GM12878 (cell line): Measurements from ENCODE around the gene PLAC9. TPM values are rescaled to one million over a fixed set of nuclear protein-coding genes. Genes with fewer than 3 reads are reported as not detected.

Source experiments
- ATAC-seq: fragments of 200-7000 bp; cut with Tn5 transposase; 3 replicates; pipeline ENCODE4 v1.9.1; 2020; ENCODE audit warnings: mild to moderate bottlenecking, moderate library complexity
- BruUV-seq: library from RNA; stranded (reverse); fragments of 400-500 nt; replicated peaks from 2 replicates; lab custom pipeline; 2021; lab: Mats Ljungman, UMichigan
- CTCF ChIA-PET: fragments of 300-600 bp; sonication (Branson Sonifier 250); formaldehyde crosslinking; extraction: SDS; loops from one replicate; lab custom pipeline; 2021; ENCODE audit warnings: inconsistent platforms; lab: Yijun Ruan, JAX
- POLR2A ChIA-PET: fragments of 350-600 bp; formaldehyde crosslinking; extraction: SDS; loops from one replicate; lab custom pipeline; 2021; ENCODE audit warnings: inconsistent platforms; lab: Charles Lee
- RAD21 ChIA-PET: fragments of 300-600 bp; sonication (Branson Sonifier 250); formaldehyde crosslinking; loops from one replicate; lab custom pipeline; 2023; ENCODE audit warnings: antibody characterized with exemption; ENCODE audit not compliant: unreplicated experiment; lab: Charles Lee
- SMC1A ChIA-PET: fragments of 300-600 bp; sonication (Branson Sonifier 250); formaldehyde crosslinking; loops from one replicate; lab custom pipeline; 2023; ENCODE audit not compliant: unreplicated experiment, uncharacterized antibody; lab: Charles Lee
- DNase-seq: peaks from one replicate; pipeline ENCODE4 v3.0.0-alpha.2; 2011; ENCODE audit warnings: low read depth, low spot score
- FAIRE-seq: peaks from 3 replicates; lab custom pipeline; 2011; peaks lifted over from hg19 to GRCh38; lab: Jason Lieb, UNC
- H2AFZ ChIP-seq: 2 replicates; pipeline ENCODE4 v1.6.0; 2011; ENCODE audit warnings: low read depth, low read length, control low read depth; ENCODE audit not compliant: control insufficient read depth
- H3K27ac ChIP-seq: 2 replicates; pipeline ENCODE4 v1.5.1; 2011; ENCODE audit warnings: control low read depth; ENCODE audit not compliant: control insufficient read depth, insufficient read depth
- H3K27me3 ChIP-seq, 2 experiments: replicated peaks in 1 of 2; 2 replicates each; pipeline versions ENCODE4 v1.6.0 to v1.6.1; 2011; ENCODE audit warnings: low read length in 1 of 2; ENCODE audit not compliant: control insufficient read depth in 2 of 2, insufficient read depth in 2 of 2
- H3K36me3 ChIP-seq, 2 experiments: 2 replicates each; pipeline ENCODE4 v1.5.1; 2011; ENCODE audit warnings: low read length in 1 of 2; ENCODE audit not compliant: control insufficient read depth in 2 of 2, insufficient read depth in 2 of 2
- H3K4me1 ChIP-seq: 2 replicates; pipeline ENCODE4 v1.6.1; 2011; ENCODE audit warnings: mild to moderate bottlenecking, low read length, moderate library complexity, mixed read lengths; ENCODE audit not compliant: control insufficient read depth, insufficient read depth
- H3K4me2 ChIP-seq: 2 replicates; pipeline ENCODE4 v1.6.0; 2011; ENCODE audit warnings: control low read depth; ENCODE audit not compliant: control insufficient read depth, insufficient read depth
- H3K4me3 ChIP-seq: fragments of 200-600 bp; sonication (generic); 2 replicates; pipeline ENCODE4 v1.5.1; 2016
- H3K79me2 ChIP-seq: 2 replicates; pipeline ENCODE4 v1.6.0; 2011; ENCODE audit warnings: low read length; ENCODE audit not compliant: control insufficient read depth, insufficient read depth
- H3K9ac ChIP-seq: 2 replicates; pipeline ENCODE4 v1.8.0; 2011; ENCODE audit warnings: low read length, control low read depth, mixed read lengths; ENCODE audit not compliant: control insufficient read depth, insufficient read depth
- H3K9me3 ChIP-seq: replicated peaks from 3 replicates; pipeline ENCODE4 v1.5.1; 2011; ENCODE audit warnings: mild to moderate bottlenecking, low read length; ENCODE audit not compliant: control insufficient read depth, insufficient read depth
- H4K20me1 ChIP-seq: 2 replicates; pipeline ENCODE4 v1.6.0; 2011; ENCODE audit not compliant: control insufficient read depth, insufficient read depth
- ASH2L ChIP-seq: fragments of 300-600, 200-600 bp; sonication (generic); IDR thresholded peaks from 2 replicates; pipeline ENCODE4 v1.6.1; 2017; ENCODE audit warnings: low read depth, mild to moderate bottlenecking, borderline replicate concordance
- CUX1 ChIP-seq: IDR thresholded peaks from 2 replicates; pipeline ENCODE4 v1.6.1; 2012; ENCODE audit warnings: improper control_type of control experiment, low read depth, low read length; ENCODE audit not compliant: insufficient replicate concordance
- DPF2 ChIP-seq: fragments of 450-650 bp; IDR thresholded peaks from 2 replicates; pipeline ENCODE4 v1.6.1; 2017; ENCODE audit warnings: mild to moderate bottlenecking
- EED ChIP-seq: sonication (generic); IDR thresholded peaks from 2 replicates; pipeline ENCODE4 v1.6.1; 2016; ENCODE audit warnings: antibody characterized with exemption, low read depth
- EGR1 ChIP-seq, 2 experiments: IDR thresholded peaks; 1 replicate in 1 of 2; 2 replicates in 1 of 2; pipeline ENCODE4 v1.6.1; 2011 to 2012; ENCODE audit warnings: low read depth in 2 of 2, low read length in 2 of 2, borderline replicate concordance in 1 of 2, mild to moderate bottlenecking in 1 of 2, moderate library complexity in 1 of 2
- KDM1A ChIP-seq: fragments of 200-600 bp; sonication (generic); IDR thresholded peaks from 2 replicates; pipeline ENCODE4 v1.6.1; 2016; ENCODE audit warnings: borderline replicate concordance
- NFYB ChIP-seq: IDR thresholded peaks from 2 replicates; pipeline ENCODE4 v1.6.1; 2011; ENCODE audit warnings: low read depth, mild to moderate bottlenecking, low read length, improper control_type of control experiment, moderate library complexity; ENCODE audit not compliant: insufficient read depth
- PAX8 ChIP-seq: fragments of 450-650 bp; IDR thresholded peaks from 2 replicates; pipeline ENCODE4 v1.6.1; 2017; ENCODE audit warnings: mild to moderate bottlenecking, moderate library complexity
- POLR2AphosphoS5 ChIP-seq: IDR thresholded peaks from 2 replicates; pipeline ENCODE4 v1.6.1; 2011; ENCODE audit warnings: mild to moderate bottlenecking, low read length, inconsistent platforms
- RUNX3 ChIP-seq: IDR thresholded peaks from 2 replicates; pipeline ENCODE4 v1.6.1; 2012; ENCODE audit warnings: low read length, inconsistent platforms
- SMAD1 ChIP-seq: fragments of 450-650 bp; IDR thresholded peaks from 2 replicates; pipeline ENCODE4 v1.6.1; 2018; ENCODE audit warnings: mild to moderate bottlenecking, low read depth; ENCODE audit not compliant: partially characterized antibody
- STAT1 ChIP-seq: fragments of 450-650 bp; conservative IDR thresholded peaks from 2 replicates; pipeline ENCODE4 v1.6.1; 2014; ENCODE audit warnings: antibody characterized with exemption, mild to moderate bottlenecking
- USF1 ChIP-seq: IDR thresholded peaks from 2 replicates; pipeline ENCODE4 v1.6.1; 2011; ENCODE audit warnings: borderline replicate concordance, low read depth, mild to moderate bottlenecking, moderate library complexity, mixed read lengths, low read length; ENCODE audit not compliant: insufficient read depth; ENCODE audit errors: extremely low read length
- ZNF384 ChIP-seq: IDR thresholded peaks from 2 replicates; pipeline ENCODE4 v1.6.1; 2012; ENCODE audit warnings: low read depth, mild to moderate bottlenecking, low read length, improper control_type of control experiment, borderline replicate concordance
- WGBS: methylation state at CpG from one replicate; pipeline ENCODE4 v1.1.6; 2016; ENCODE audit warnings: low lambda C conversion rate; ENCODE audit not compliant: insufficient replicate concordance, insufficient coverage; ENCODE audit errors: missing lambda C conversion rate; 5-methylcytosine and 5-hydroxymethylcytosine counted together
- in situ Hi-C: fragments of 300-500 bp; cut with MboI; formaldehyde crosslinking; loops from 9 replicates; pipeline ENCODE4 v1.14.3; 2018; ENCODE audit warnings: mixed read lengths
- intact Hi-C: fragments of 100-400 bp; cut with micrococcal nuclease; formaldehyde crosslinking; loops from one replicate; pipeline ENCODE4 v1.14.2; 2022; ENCODE audit not compliant: unreplicated experiment
- polyA plus RNA-seq, 11 experiments: library from polyadenylated mRNA; depleted of rRNA in 4 of 11; unstranded in 6 of 11; stranded (reverse) in 5 of 11; fragments of >200 nt; fragmentation: Nextera tagmentation in 4 of 11; fragmentation: Illumina TruSeq in 1 of 11; extraction: Ambion mirVana in 4 of 11; extraction: Trizol in 1 of 11; gene quantifications; 1 replicate in 1 of 11; 2 replicates in 10 of 11; pipeline versions ENCODE4 v1.2.1 to v1.2.3, GENCODE V29; 2011 to 2016; ENCODE audit warnings: inconsistent platforms in 2 of 11, missing spikeins in 2 of 11, low read depth in 1 of 11
- total RNA-seq, 4 experiments: library from RNA; depleted of rRNA in 3 of 4; stranded (reverse); fragments of >200 nt in 3 of 4; fragmentation: Illumina TruSeq in 1 of 4; extraction: Trizol in 1 of 4; gene quantifications; 2 replicates each; pipeline versions ENCODE4 v1.2.1 to v1.2.3, GENCODE V29; 2013 to 2021

Gene PLAC9
- total and polyA plus RNA-seq, 10 of the 15 experiments (the other 5 are each of a cell fraction or from before 2014, with no cell fraction given) = not detected

- no peak for FAIRE-seq
- CTCF ChIA-PET = interaction anchor here (1.1 kb wide), 1 partner anchor 83 kb away, joined by 3 read pairs; no protein-coding TSS in a partner anchor
- in situ Hi-C loops = no loop called here
- no TSS peak for BruUV-seq
- RAD21 ChIA-PET = no interaction called here
- intact Hi-C loops = no loop called here
- Histone ChIP-seq H3K27ac (no peak overlapping the region), H3K4me1 (peaks cover 4% of the 10 kb centered on the region), H3K79me2 (no peaks in the 10 kb centered on the region), H3K27me3 (no peaks in the 10 kb centered on the region; a peak in 1 of 4 replicates), H4K20me1 (no peaks in the 10 kb centered on the region), H3K4me3 (no peak overlapping the region), H2AFZ (no peak overlapping the region), H3K36me3 (no peaks in the 10 kb centered on the region), H3K9me3 (no peaks in the 10 kb centered on the region), H3K4me2 (no peak overlapping the region), H3K9ac (no peak overlapping the region)
- SMC1A ChIA-PET = no interaction called here
- 49% methylated on average over 2 of the region's 2 CpGs for WGBS
- TF ChIP-seq EGR1 (IDR thresholded peaks at IDR 0.05; ENCODE audit: borderline replicate concordance in 1 of 2, low read depth in 2 of 2, low read length in 2 of 2) (no peak), EED (no peak), CUX1 (no peak), POLR2AphosphoS5 (no peak), PAX8 (no peak), ZNF384 (no peak), SMAD1 (no peak), KDM1A (no peak), RUNX3 (no peak), DPF2 (no peak), ASH2L (no peak), NFYB (no peak), STAT1 (no peak), USF1 (no peak)
- POLR2A ChIA-PET = interaction anchor here (0.6 kb wide), 1 partner anchor 21 kb away, joined by 3 read pairs; no protein-coding TSS in a partner anchor
- no peak for DNase-seq
- no peak for ATAC-seq
Observed at GRCh38 chr10:80139265-80139664, 6.7 kb downstream of the PLAC9 start.
